Neuronal stem cell (in vitro differentiated cells): Measurements from ENCODE around the gene OSM.

Experiments used
- DNase-seq: peaks from one replicate; pipeline ENCODE4 v3.0.0-alpha.2; 2013; ENCODE audit warnings: low spot score
- H2AFZ ChIP-seq: one replicate; pipeline ENCODE4 v1.6.1; 2013; ENCODE audit warnings: mild to moderate bottlenecking, low read length, inconsistent platforms
- H2AK5ac ChIP-seq: 2 replicates; pipeline ENCODE4 v1.6.1; 2013; ENCODE audit warnings: low read depth, mild to moderate bottlenecking, inconsistent platforms, low read length, moderate library complexity, mixed read lengths
- H2BK120ac ChIP-seq: 2 replicates; pipeline ENCODE4 v1.6.1; 2013; ENCODE audit warnings: low read depth, mild to moderate bottlenecking, inconsistent platforms, low read length, moderate library complexity, mixed read lengths
- H2BK12ac ChIP-seq: one replicate; pipeline ENCODE4 v1.6.1; 2013; ENCODE audit warnings: low read length, inconsistent platforms
- H2BK15ac ChIP-seq: 2 replicates; pipeline ENCODE4 v1.6.1; 2013; ENCODE audit warnings: mild to moderate bottlenecking, low read length, inconsistent platforms, mixed read lengths
- H2BK5ac ChIP-seq: one replicate; pipeline ENCODE4 v1.6.1; 2013; ENCODE audit warnings: inconsistent platforms, mild to moderate bottlenecking, low read length, moderate library complexity
- H3K14ac ChIP-seq: one replicate; pipeline ENCODE4 v1.6.1; 2013; ENCODE audit warnings: low read length, inconsistent platforms
- H3K18ac ChIP-seq: 2 replicates; pipeline ENCODE4 v1.6.1; 2013; ENCODE audit warnings: low read length, inconsistent platforms
- H3K23ac ChIP-seq: 2 replicates; pipeline ENCODE4 v1.6.1; 2013; ENCODE audit warnings: low read depth, mild to moderate bottlenecking, mixed read lengths, low read length, inconsistent platforms; ENCODE audit not compliant: poor library complexity
- H3K27ac ChIP-seq: replicated peaks from 3 replicates; pipeline ENCODE4 v1.5.1; 2013; ENCODE audit warnings: low read length, inconsistent platforms
- H3K27me3 ChIP-seq, 3 experiments: 2 replicates each; pipeline ENCODE4 v1.6.1; 2013; ENCODE audit warnings: low read length in 3 of 3, mild to moderate bottlenecking in 2 of 3, inconsistent platforms in 1 of 3, low read depth in 1 of 3, mixed read lengths in 1 of 3, moderate library complexity in 1 of 3; ENCODE audit not compliant: control insufficient read depth in 3 of 3, insufficient read depth in 3 of 3
- H3K36me3 ChIP-seq, 2 donors: replicated peaks in 1 of 2; 2 replicates each; pipeline ENCODE4 v1.6.1; 2013; ENCODE audit warnings: low read length in 2 of 2; ENCODE audit not compliant: control insufficient read depth in 2 of 2, insufficient read depth in 2 of 2
- H3K4ac ChIP-seq: 2 replicates; pipeline ENCODE4 v1.6.1; 2013; ENCODE audit warnings: inconsistent platforms, mild to moderate bottlenecking, low read length, moderate library complexity
- H3K4me1 ChIP-seq, 2 donors: 1 replicate in 1 of 2; 2 replicates in 1 of 2; pipeline ENCODE4 v1.6.1; 2013; ENCODE audit warnings: low read length in 2 of 2, low read depth in 1 of 2; ENCODE audit not compliant: control insufficient read depth in 2 of 2, insufficient read depth in 1 of 2
- H3K4me2 ChIP-seq: one replicate; pipeline ENCODE4 v1.6.1; 2013; ENCODE audit warnings: mild to moderate bottlenecking, low read length, inconsistent platforms; ENCODE audit not compliant: insufficient read depth, poor library complexity, severe bottlenecking
- H3K4me3 ChIP-seq, 2 donors: 2 replicates each; pipeline ENCODE4 v1.5.1; 2013; ENCODE audit warnings: low read length in 2 of 2, mild to moderate bottlenecking in 2 of 2, inconsistent platforms in 1 of 2, moderate library complexity in 1 of 2
- H3K79me1 ChIP-seq: one replicate; pipeline ENCODE4 v1.6.1; 2013; ENCODE audit warnings: low read depth, mild to moderate bottlenecking, inconsistent platforms, low read length, moderate library complexity
- H3K9ac ChIP-seq: one replicate; pipeline ENCODE4 v1.6.1; 2013; ENCODE audit warnings: mild to moderate bottlenecking, low read depth, low read length, inconsistent platforms; ENCODE audit not compliant: poor library complexity
- H3K9me3 ChIP-seq, 2 donors: replicated peaks in 1 of 2; 2 replicates each; pipeline versions ENCODE3 to v1.6.1; 2013; ENCODE audit warnings: low read length in 2 of 2, mild to moderate bottlenecking in 2 of 2, inconsistent platforms in 1 of 2, low read depth in 1 of 2, mixed read lengths in 1 of 2, moderate library complexity in 1 of 2; ENCODE audit not compliant: control insufficient read depth in 2 of 2, insufficient read depth in 1 of 2
- H4K8ac ChIP-seq: one replicate; pipeline ENCODE4 v1.6.1; 2013; ENCODE audit warnings: low read depth, mild to moderate bottlenecking, inconsistent platforms, low read length, moderate library complexity
- H4K91ac ChIP-seq: one replicate; pipeline ENCODE4 v1.6.1; 2013; ENCODE audit warnings: low read length, low read depth, mild to moderate bottlenecking, inconsistent platforms; ENCODE audit not compliant: poor library complexity
- WGBS, 2 donors: extraction: QIAGEN DNeasy Blood & Tissue Kit; methylation state at CpG; one replicate each; pipeline ENCODE4 v1.1.7; 2013; ENCODE audit warnings: missing lambda C conversion rate in 2 of 2, mixed read lengths in 1 of 2; ENCODE audit not compliant: insufficient read length in 2 of 2, insufficient replicate concordance in 1 of 2; ENCODE audit errors: extremely low coverage in 2 of 2; 5-methylcytosine and 5-hydroxymethylcytosine counted together

The OSM gene

GRCh38 chr22:30272781-30273601 lies 6.3 kb upstream of the OSM start:
- Histone ChIP-seq H3K79me1 (no peaks in the 10 kb centered on the region), H2BK15ac (no peak overlapping the region), H2BK120ac (no peak overlapping the region), H3K27ac (no peak overlapping the region), H3K4me3 (no peak overlapping the region), H3K23ac (no peak overlapping the region), H3K4ac (no peak overlapping the region), H3K14ac (no peak overlapping the region), H2BK5ac (no peak overlapping the region), H3K4me2 (no peak overlapping the region), H3K36me3 (no peaks in the 10 kb centered on the region), H4K8ac (no peak overlapping the region), H3K27me3 (peaks cover 0 to 18% (median 0%) of the 10 kb centered on the region in 3 experiments), H3K4me1 (peaks cover 4% of the 10 kb centered on the region in 2 donors), H2AFZ (no peak overlapping the region), H4K91ac (no peak overlapping the region), H3K9ac (no peak overlapping the region), H2AK5ac (no peak overlapping the region), H3K9me3 (no peaks in the 10 kb centered on the region), H3K18ac (no peak overlapping the region), H2BK12ac (no peak overlapping the region)
- no CpG with 5 or more reads among the region's 16 CpGs for WGBS, 2 donors
- no peak for DNase-seq

- Histone ChIP-seq H2BK5ac (no peak overlapping the region), H3K4me1 (no peaks in the 10 kb centered on the region), H3K23ac (peak overlapping the region; percentile 25), H2AFZ (no peak overlapping the region), H3K18ac (peak overlapping the region; percentile 27), H3K14ac (no peak overlapping the region), H3K9ac (peak overlapping the region; percentile 14), H2BK120ac (no peak overlapping the region), H3K4me3 (no peak overlapping the region), H3K4me2 (no peak overlapping the region), H3K36me3 (no peaks in the 10 kb centered on the region), H3K79me1 (no peaks in the 10 kb centered on the region), H2AK5ac (peak overlapping the region; percentile 23), H3K27ac (no peak overlapping the region), H2BK12ac (no peak overlapping the region), H2BK15ac (no peak overlapping the region), H3K4ac (no peak overlapping the region), H4K91ac (no peak overlapping the region), H3K27me3 (peaks cover 0 to 17% (median 0%) of the 10 kb centered on the region in 3 experiments), H3K9me3 (no peaks in the 10 kb centered on the region), H4K8ac (no peak overlapping the region)
- no peak for DNase-seq
- WGBS, 2 donors = no CpG with 5 or more reads among the region's 16 CpGs
Measured at GRCh38 chr22:30270832-30271231, 4.2 kb upstream of the OSM start.

- Histone ChIP-seq H3K23ac (peak overlapping the region; percentile 46), H3K9ac (no peak overlapping the region), H2AFZ (no peak overlapping the region), H3K27ac (no peak overlapping the region), H3K9me3 (no peaks in the 10 kb centered on the region), H2BK15ac (peak overlapping the region; percentile 9), H3K79me1 (no peaks in the 10 kb centered on the region), H3K14ac (no peak overlapping the region), H3K4ac (no peak overlapping the region), H3K4me1 (peaks cover 1% of the 10 kb centered on the region in 2 donors), H2BK12ac (no peak overlapping the region), H3K27me3 (peaks cover 0 to 14% (median 0%) of the 10 kb centered on the region in 3 experiments), H3K18ac (no peak overlapping the region), H2BK120ac (no peak overlapping the region), H2BK5ac (no peak overlapping the region), H3K4me2 (no peak overlapping the region), H3K4me3 (no peak overlapping the region), H4K8ac (no peak overlapping the region), H3K36me3 (no peaks in the 10 kb centered on the region), H4K91ac (no peak overlapping the region), H2AK5ac (peak overlapping the region; percentile 66)
- no CpG with 5 or more reads among the region's 8 CpGs for WGBS, 2 donors
- DNase-seq = no peak
Measured at GRCh38 chr22:30268331-30268730, 1.7 kb upstream of the OSM start.

- no peaks in the 10 kb centered on the region for H3K79me1 ChIP-seq
- peak overlapping the region; percentile 9 for H2BK15ac ChIP-seq
- WGBS, 2 donors = no CpG with 5 or more reads among the region's 14 CpGs
- H3K4me2 ChIP-seq = no peak overlapping the region
- no peak overlapping the region for H2BK120ac ChIP-seq
- H2BK5ac ChIP-seq = no peak overlapping the region
- no peak overlapping the region for H3K27ac ChIP-seq
- H3K9ac ChIP-seq = no peak overlapping the region
- DNase-seq = no peak
- H4K8ac ChIP-seq = no peak overlapping the region
- H3K4ac ChIP-seq = peak overlapping the region; percentile 29
- H3K9me3 ChIP-seq = no peaks in the 10 kb centered on the region
- H3K18ac ChIP-seq = peak overlapping the region; percentile 33
- H3K23ac ChIP-seq = peak overlapping the region; percentile 46
- peaks cover 0 to 10% (median 0%) of the 10 kb centered on the region in 3 experiments for H3K27me3 ChIP-seq
- H3K4me3 ChIP-seq = no peak overlapping the region
- no peaks in the 10 kb centered on the region for H3K36me3 ChIP-seq
- no peak overlapping the region for H4K91ac ChIP-seq
- H2AFZ ChIP-seq = no peak overlapping the region
- peak overlapping the region; percentile 5 for H3K14ac ChIP-seq
- peak overlapping the region; percentile 66 for H2AK5ac ChIP-seq
- peaks cover 1 to 5% of the 10 kb centered on the region in 2 donors for H3K4me1 ChIP-seq
- no peak overlapping the region for H2BK12ac ChIP-seq
Measured at GRCh38 chr22:30267382-30268302, 991 bp upstream of the OSM start.
